Measurements from ENCODE around the gene CYTL1.

GRCh38 chr4:5026371-5026770, 7.1 kb upstream of the CYTL1 start:
- TF ChIP-seq ZNF510 (CRISPR knock-in tag; IDR thresholded peaks at IDR 0.05; ENCODE audit: low read depth) = no peak
- no peak for TF ChIP-seq ATF1 (CRISPR knock-in tag; IDR thresholded peaks at IDR 0.05)
- TF ChIP-seq MXI1 (IDR thresholded peaks at IDR 0.05; ENCODE audit: borderline replicate concordance, low read depth, low read length) = no peak
- TF ChIP-seq ZNF768 (CRISPR knock-in tag; IDR thresholded peaks at IDR 0.05) = no peak
- no peak for TF ChIP-seq TERF1 (CRISPR knock-in tag; IDR thresholded peaks at IDR 0.05)
- TF ChIP-seq JUNB (CRISPR knock-in tag; IDR thresholded peaks at IDR 0.05; ENCODE audit: borderline replicate concordance) = no peak
- TF ChIP-seq TBP (CRISPR knock-in tag; IDR thresholded peaks at IDR 0.05) = no peak
- no peak for TF ChIP-seq PREB (CRISPR knock-in tag; IDR thresholded peaks at IDR 0.05)
- no peak for TF ChIP-seq CTCF (CRISPR knock-in tag; IDR thresholded peaks at IDR 0.05)
- no peak for TF ChIP-seq YEATS4 (CRISPR knock-in tag; IDR thresholded peaks at IDR 0.05; ENCODE audit: borderline replicate concordance)
- TF ChIP-seq MED1 (CRISPR knock-in tag; IDR thresholded peaks at IDR 0.05) = no peak
- no peak for TF ChIP-seq HNRNPLL (IDR thresholded peaks at IDR 0.05; ENCODE audit: low read depth, low read length, poor library complexity, severe bottlenecking)
- no peak for TF ChIP-seq NFYB (CRISPR knock-in tag; IDR thresholded peaks at IDR 0.05)
- TF ChIP-seq SMC3 (IDR thresholded peaks at IDR 0.05; ENCODE audit: low read length) = no peak
